HuH-7 (cell line): ENCODE data around the gene CHTF18.
"Not testable (repeated sequence)": the region's sequence is repeated elsewhere in the genome, so short reads cannot be mapped to it uniquely, and the experiment has no call there.

Experiments used
- DNase-seq: peaks from one replicate; pipeline ENCODE4 v3.0.0; 2011; ENCODE audit warnings: low spot score

CHTF18 gene

GRCh38 chr16:776298-776697 lies 12.1 kb upstream of the CHTF18 start:
- not testable (repeated sequence) for DNase-seq

DNA sequence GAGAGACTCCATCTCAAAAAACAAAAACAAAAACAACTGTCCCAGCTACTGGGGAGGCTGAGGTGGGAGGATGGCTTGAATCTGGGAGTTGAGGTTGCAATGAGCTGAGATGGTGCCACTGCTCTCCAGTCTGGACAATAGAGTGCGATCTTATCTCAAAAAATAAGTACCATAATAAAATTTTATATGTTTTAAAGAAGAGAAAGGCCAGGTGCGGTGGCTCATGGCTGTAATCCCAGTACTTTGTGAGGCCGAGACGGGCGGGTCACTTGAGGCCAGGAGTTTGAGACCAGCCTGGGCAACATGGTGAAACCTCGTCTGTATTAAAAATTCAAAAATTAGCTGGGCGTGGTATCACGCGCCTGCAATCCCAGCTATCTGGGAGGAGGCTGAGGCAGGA lies 11.6 kb upstream of the CHTF18 start:
- DNase-seq = no peak

DNA sequence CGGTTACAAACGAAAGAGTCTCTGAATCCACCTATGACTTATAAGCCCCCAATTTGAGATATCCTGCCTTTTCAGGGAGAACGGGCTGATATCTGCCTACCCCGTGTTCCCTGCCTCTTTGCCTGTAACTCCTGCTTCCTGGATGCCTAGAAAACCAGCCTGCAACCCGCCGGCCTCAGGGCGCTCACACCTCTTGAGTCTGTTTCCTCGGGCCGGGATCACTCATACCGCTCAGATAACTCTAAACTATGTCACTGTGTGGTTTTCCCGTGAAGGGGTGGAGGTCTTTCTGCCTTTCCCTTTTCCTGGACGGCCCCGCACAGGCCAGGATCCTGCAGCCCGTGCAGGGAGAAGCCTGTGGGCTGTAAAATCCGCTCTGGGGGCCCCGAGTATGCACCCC lies 10.6 kb upstream of the CHTF18 start:
- DNase-seq = no peak

- no peak for DNase-seq
Measured at GRCh38 chr16:778447-778846, 10.0 kb upstream of the CHTF18 start.

GRCh38 chr16:778909-779527 lies 9.4 kb upstream of the CHTF18 start:
- DNase-seq = no peak

DNA sequence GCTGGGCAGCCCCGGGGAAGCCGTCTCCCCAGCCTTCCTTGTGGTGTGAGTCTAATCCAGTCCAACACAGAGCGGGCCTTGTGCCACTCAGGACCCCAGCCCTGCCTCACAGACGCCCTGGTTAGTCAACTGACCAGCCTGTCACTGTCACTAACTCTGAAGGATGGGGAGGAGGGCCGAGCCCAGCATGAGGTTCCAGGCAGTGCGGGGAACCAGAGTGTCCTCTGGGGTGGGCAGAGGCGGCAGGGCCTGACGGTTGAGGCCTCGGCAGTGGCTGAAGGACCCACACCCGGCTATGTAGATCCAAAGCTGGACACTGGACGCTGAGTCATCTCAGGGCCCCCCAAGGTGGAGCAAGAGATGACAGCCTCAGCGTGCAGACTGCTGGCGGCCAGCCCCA lies 8.9 kb upstream of the CHTF18 start:
- no peak for DNase-seq

- DNase-seq = no peak
Measured at GRCh38 chr16:780296-780695, 8.1 kb upstream of the CHTF18 start.

DNA sequence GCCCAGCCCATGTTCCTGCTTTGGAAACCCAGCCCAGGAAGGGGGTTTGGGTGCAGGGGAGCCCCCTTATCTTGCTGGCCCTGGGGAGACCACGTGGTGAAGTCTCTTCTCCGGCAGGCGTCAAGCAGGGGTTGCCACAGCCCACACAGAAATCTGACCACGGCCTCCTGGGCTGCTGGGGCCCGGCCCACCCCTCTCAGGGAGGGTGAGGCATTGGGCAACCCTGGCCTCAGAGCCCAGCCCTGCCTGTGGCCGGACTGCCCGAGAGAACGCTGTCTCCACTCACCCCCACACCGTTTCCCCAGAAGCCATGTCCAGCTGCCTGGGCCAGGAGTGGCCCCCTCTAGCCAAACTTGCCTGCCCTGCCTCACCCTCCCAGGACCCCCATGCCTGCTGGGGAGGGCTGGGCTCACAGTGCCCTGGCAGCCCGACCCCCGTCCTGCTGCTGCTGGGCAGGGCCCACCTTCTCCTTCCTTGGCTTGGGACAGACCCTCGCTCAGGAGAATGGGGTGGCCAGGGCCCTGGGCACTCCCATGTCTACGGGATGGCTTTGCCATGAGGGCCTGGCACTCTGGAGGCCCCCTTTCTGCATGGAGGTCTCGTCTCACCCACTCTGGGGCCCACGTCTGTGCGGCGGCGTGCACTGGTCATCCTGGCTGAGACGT lies 6.9 kb upstream of the CHTF18 start:
- DNase-seq = no peak

GRCh38 chr16:782258-782657 lies 6.2 kb upstream of the CHTF18 start:
- DNase-seq = no peak

DNA sequence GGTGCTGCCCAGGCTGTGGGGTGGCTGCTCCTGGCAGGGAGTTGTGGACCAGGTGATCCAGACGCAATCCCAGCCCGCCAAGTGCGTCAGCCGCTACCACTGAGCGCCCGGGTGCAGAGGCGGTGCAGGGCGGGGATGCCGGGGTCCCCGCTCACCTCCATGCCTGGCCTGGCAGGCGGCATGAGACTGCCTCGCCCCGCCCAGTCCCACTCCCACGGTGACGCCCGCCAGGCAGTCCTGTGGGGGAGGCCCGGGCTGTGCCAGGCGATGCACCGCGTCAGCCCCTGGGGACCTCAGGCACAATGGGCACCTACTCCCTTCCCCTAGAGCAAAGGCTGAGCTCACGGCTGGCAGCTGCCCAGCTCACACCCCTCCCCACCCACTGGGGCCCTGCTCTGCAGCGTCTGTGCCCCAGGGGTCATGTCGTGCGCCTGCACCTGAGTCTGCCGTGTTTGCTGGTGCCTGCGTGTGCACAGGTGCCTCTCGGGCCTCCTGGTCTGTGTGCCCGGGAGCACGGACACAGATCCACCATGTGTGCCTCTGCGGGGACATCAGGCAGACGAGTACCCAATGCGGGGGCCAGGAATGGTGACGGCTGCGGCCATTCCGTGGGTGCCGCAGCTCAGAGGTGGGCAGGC lies 5.5 kb upstream of the CHTF18 start:
- DNase-seq = no peak

DNA sequence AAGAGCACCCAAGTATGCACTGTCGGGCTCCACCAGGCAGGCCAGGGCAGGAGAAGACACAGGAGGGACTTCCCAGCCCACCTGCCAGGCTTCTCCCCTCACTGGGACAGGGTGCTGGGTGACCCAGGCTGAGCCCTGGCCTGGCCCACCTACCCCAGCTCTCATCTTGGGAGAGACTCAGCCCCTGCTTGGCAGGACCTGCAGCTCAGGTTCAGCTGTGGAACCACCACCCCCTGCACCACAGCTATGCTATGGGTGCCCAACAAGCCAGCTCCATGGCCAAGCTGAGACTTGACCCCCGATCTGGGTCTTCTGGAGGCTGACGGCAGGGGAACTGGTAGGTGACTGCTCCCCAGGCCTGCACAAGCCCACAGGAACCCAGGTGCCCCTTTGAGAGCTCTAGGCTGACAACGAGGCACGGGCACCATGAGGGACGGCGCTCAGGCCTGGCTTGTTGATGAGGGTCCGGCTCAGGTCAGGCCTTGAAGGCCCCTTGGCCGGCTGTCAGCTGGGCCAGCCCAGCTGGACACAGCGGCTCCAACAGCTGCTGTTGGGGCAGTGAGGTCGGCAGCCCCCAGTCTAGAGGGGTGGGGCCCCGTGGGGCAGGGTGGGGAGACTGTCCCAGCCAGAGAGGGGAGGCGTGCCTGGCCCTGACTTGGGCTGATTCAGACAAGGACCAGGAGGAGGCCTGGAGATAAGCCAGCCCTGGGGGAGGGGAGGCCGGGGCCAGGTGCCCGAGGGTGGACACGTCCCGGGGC lies 4.8 kb upstream of the CHTF18 start:
- DNase-seq = no peak

DNA sequence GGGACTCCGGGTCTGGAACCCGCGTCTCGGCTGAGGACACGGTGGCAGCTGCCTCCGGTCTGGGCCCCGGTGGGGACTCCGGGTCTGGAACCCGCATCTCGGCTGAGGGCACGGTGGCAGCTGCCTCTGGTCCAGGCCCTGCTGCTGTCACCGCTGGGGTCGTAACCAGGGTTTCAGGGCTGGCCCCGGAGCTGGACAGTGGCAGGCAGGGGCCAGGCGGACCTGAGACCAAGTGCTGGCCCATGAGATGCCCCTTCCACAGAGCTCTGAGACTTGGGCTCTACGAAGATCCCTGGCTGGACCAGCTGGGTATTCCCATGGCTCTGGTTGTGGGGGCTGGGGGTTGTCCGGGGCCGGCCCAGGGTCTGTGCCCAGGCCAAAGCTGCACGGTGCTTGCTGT lies 4.0 kb upstream of the CHTF18 start:
- no peak for DNase-seq

- DNase-seq = peak; percentile 77
Measured at GRCh38 chr16:785563-786535, 2.6 kb upstream of the CHTF18 start.

DNA sequence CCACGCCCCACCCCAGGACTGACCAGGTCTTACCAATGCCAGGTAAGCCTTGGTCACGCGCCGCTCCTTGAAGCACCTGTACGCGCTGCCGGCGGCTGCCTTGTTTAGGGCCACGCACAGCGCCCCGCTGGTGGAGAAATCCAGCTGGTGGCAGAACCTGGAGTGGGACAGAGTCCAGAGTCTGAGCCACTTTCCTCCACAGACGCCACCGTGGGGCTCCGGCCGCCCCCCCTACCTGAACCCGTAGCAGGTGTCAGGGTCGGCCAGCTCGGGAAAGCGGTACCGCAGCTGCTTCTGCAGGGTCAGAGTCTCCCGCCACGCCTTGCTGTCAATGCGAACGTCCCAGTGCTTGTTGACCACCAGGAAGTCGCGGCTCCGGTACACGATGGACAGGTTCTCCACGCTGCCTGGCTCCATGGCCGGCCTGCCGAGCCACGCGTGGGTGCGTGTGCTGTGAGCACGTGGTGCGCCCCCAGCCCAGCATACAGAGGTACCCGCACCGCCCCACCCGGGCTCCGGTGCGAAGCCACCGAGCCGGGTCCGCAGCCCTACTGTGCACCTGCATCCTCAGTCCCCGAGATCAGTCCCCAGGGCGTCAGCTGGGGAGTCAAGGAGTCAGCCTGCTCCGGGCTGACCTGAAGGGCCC lies 976 bp upstream of the CHTF18 start:
- no peak for DNase-seq

GRCh38 chr16:787978-788398 lies 432 bp upstream of the CHTF18 start, which contains the start of gene RPUSD1:
TSS of gene RPUSD1 (minus strand) at chr16:788381. CDS start at chr16:787737, 644 bp downstream.
- DNase-seq = no peak

DNA sequence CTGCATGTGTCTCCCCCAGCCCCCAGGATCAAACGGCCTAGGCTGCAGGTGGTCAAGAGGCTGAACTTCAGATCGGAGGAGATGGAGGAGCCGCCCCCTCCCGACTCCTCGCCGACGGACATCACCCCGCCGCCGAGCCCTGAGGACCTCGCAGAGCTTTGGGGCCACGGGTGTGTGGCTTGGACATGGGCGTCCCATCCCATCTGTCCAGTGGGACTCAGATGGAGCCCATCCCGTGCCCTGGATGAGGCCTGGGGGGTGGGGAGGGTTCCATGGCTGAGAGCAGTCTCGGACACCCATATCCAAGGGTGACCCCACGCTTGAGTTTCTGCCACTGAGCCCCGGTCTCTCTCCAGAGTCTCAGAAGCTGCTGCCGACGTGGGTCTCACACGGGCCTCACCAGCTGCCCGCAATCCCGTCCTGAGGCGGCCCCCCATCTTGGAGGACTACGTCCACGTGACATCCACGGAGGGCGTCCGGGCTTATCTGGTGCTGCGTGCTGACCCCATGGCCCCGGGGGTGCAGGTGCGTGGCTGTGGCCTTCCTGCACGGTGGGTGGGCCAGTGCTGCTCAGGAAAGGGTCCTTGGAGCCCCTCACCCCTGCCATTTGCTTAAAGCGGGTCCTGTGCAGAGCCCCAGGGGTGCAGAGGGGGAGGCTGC lies 901 bp downstream of the CHTF18 start:
- DNase-seq = no peak

- DNase-seq = no peak
Measured at GRCh38 chr16:790086-790485, 1.7 kb downstream of the CHTF18 start.

DNA sequence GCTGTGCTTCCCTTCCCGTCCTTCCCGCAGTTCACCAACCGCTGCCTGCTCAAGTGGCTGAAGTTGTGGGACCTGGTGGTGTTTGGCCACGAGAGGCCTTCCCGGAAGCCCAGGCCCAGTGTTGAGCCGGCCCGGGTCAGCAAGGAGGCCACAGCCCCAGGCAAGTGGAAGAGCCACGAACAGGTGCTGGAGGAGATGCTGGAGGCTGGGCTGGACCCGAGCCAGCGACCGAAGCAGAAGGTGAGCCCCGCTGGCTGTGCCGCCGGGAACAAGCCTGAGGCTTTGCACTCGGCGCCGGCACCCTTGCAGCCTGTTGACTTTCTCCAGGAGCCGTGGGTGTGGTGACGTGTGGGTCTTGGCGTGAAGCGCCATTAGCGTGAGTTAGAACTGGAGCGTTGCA lies 2.7 kb downstream of the CHTF18 start:
- no peak for DNase-seq

DNA sequence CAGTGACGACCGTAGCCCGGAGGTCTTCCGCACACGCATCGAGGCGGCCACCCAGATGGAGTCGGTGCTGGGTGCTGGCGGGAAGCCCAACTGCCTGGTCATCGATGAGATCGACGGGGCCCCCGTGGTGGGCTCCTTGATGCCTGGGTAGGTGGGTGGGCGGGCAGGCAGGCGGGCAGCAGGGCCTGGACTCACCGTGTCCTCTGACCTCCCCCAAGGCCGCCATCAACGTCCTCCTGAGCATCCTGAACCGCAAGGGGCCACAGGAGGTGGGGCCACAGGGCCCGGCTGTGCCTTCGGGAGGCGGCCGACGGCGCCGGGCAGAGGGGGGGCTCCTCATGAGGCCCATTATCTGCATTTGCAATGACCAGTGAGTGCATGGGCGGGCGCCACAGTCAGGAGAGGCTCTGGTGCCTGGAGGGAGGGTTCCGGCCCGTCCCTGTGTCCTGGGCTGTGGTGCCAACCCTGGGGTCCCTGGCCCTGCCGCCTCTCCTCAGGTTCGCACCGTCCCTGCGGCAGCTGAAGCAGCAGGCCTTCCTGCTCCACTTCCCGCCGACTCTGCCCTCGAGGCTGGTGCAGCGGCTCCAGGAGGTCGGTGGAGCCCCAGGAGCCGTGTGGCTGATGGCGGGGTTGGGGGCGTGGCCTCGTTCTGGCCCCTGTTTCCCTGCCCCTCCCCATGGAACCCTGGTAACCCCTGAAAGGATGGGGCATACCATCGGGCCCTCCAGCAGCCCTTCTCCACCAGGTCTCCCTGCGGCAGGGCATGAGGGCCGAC lies 4.0 kb downstream of the CHTF18 start:
- DNase-seq = no peak

GRCh38 chr16:793414-793813 lies 5.0 kb downstream of the CHTF18 start:
- DNase-seq = no peak
